Retinal pigment epithelial cell (primary cell): ENCODE data around the gene BMPR1B.
"Not testable (repeated sequence)": the region's sequence is repeated elsewhere in the genome, so short reads cannot be mapped to it uniquely, and the experiment has no call there.

Experiments used
- DNase-seq: peaks from one replicate; pipeline ENCODE4 v3.0.0-alpha.2; 2010; ENCODE audit warnings: low read depth
- H3K4me3 ChIP-seq: 2 replicates; pipeline ENCODE4 v1.5.1; 2011; ENCODE audit warnings: mild to moderate bottlenecking, low read length, control low read depth, moderate library complexity
- CTCF ChIP-seq: conservative IDR thresholded peaks from 2 replicates; pipeline ENCODE4 v1.5.1; 2011; ENCODE audit warnings: low read depth, low read length, control low read depth, inconsistent platforms

The BMPR1B gene

GRCh38 chr4:95161781-95162469, 404.2 kb downstream of the BMPR1B start:
- H3K4me3 ChIP-seq, result no peak overlapping the region
- TF ChIP-seq CTCF, result no peak
- DNase-seq, result no peak

GRCh38 chr4:95162867-95163266, 405.1 kb downstream of the BMPR1B start:
- DNase-seq, result no peak
- no peak for TF ChIP-seq CTCF
- H3K4me3 ChIP-seq, result no peak overlapping the region

GRCh38 chr4:95165926-95166524, 408.3 kb downstream of the BMPR1B start:
- DNase-seq, result peak; percentile 27
- no peak overlapping the region for H3K4me3 ChIP-seq
- peak; percentile 48 for TF ChIP-seq CTCF

- no peak for DNase-seq
These were observed 410.1 kb downstream of the BMPR1B start for GRCh38 chr4:95167805-95168204.

GRCh38 chr4:95170176-95170575, 412.4 kb downstream of the BMPR1B start:
- H3K4me3 ChIP-seq, result no peak overlapping the region
- no peak for TF ChIP-seq CTCF
- DNase-seq, result no peak

More at GRCh38 chr4:95167805-95168204, 410.1 kb downstream of the BMPR1B start:
- H3K4me3 ChIP-seq, result no peak overlapping the region
- no peak for TF ChIP-seq CTCF

- not testable (repeated sequence) for H3K4me3 ChIP-seq, DNase-seq
These were observed 413.6 kb downstream of the BMPR1B start for GRCh38 chr4:95171377-95171776.

- TF ChIP-seq CTCF, result no peak
- DNase-seq, result no peak
- no peak overlapping the region for H3K4me3 ChIP-seq
These were observed 421.2 kb downstream of the BMPR1B start for GRCh38 chr4:95178938-95179337.
